Stimulated activated CD8-positive, alpha-beta memory T cell treated with anti-CD3 and anti-CD28 coated beads, Interleukin-7, amount 100 ng/mL, for 48 hours (primary cell): ENCODE measurements around the gene ZNHIT1.

ENCODE experiments used
- DNase-seq, 2 donors: peaks; one replicate each; pipeline ENCODE4 v3.0.0-alpha.2; 2020; ENCODE audit warnings: low read depth in 1 of 2; ENCODE audit errors: extremely low read depth in 1 of 2

Gene ZNHIT1

GRCh38 chr7:101216860-101217387, 1.0 kb upstream of the ZNHIT1 start:
- DNase-seq, result no peak

- DNase-seq, result no peak
These were observed 516 bp downstream of the ZNHIT1 start for GRCh38 chr7:101218236-101219125.

GRCh38 chr7:101220295-101220694, 2.3 kb downstream of the ZNHIT1 start:
- no peak for DNase-seq

- DNase-seq, result no peak
These were observed 4.4 kb downstream of the ZNHIT1 start for GRCh38 chr7:101222275-101222830.

- DNase-seq, result no peak
These were observed 5.6 kb downstream of the ZNHIT1 start for GRCh38 chr7:101223528-101223927.

GRCh38 chr7:101225650-101226049, 7.7 kb downstream of the ZNHIT1 start:
- no peak for DNase-seq

GRCh38 chr7:101226721-101227120, 8.8 kb downstream of the ZNHIT1 start:
- DNase-seq, result no peak

- DNase-seq, result no peak
These were observed 13.7 kb downstream of the ZNHIT1 start for GRCh38 chr7:101231644-101232043.

- DNase-seq, result no peak
These were observed 14.3 kb downstream of the ZNHIT1 start for GRCh38 chr7:101232141-101232850.

GRCh38 chr7:101233907-101234547, 16.1 kb downstream of the ZNHIT1 start:
- no peak for DNase-seq

- no peak for DNase-seq
These were observed 16.7 kb downstream of the ZNHIT1 start for GRCh38 chr7:101234636-101235035.

- no peak for DNase-seq
These were observed 17.1 kb downstream of the ZNHIT1 start for GRCh38 chr7:101235050-101235449.

- DNase-seq, result no peak
These were observed 17.6 kb downstream of the ZNHIT1 start for GRCh38 chr7:101235522-101235921.

- no peak for DNase-seq
These were observed 18.4 kb downstream of the ZNHIT1 start for GRCh38 chr7:101236292-101236835.

GRCh38 chr7:101237206-101238067, 19.5 kb downstream of the ZNHIT1 start, which contains the start of gene CLDN15:
Gene CLDN15, minus strand, starts transcription at chr7:101237802. Its CDS starts 221 bp downstream, at chr7:101237581.
- DNase-seq, result no peak

GRCh38 chr7:101238226-101239182, 20.5 kb downstream of the ZNHIT1 start:
- DNase-seq, result no peak

- DNase-seq, result no peak
These were observed 21.4 kb downstream of the ZNHIT1 start for GRCh38 chr7:101239191-101239950.

GRCh38 chr7:101239951-101240220, 21.9 kb downstream of the ZNHIT1 start:
- DNase-seq, result no peak
